Prostate gland (tissue), 2 donors: Measurements from ENCODE around the gene PARK7.

Source experiments
- POLR2A ChIP-seq: fragments of 450-650 bp; IDR thresholded peaks from one replicate; pipeline ENCODE4 v1.6.1; 2016; ENCODE audit warnings: antibody characterized with exemption, mild to moderate bottlenecking
- POLR2AphosphoS5 ChIP-seq: sonication (generic); formaldehyde crosslinking; IDR thresholded peaks from one replicate; pipeline ENCODE4 v1.6.1; 2017; ENCODE audit warnings: antibody characterized with exemption
- TF ChIP-seq, protein P1 (sequence below), 4 experiments: fragments of 200-600 bp in 2 of 4; fragments of 450-650 bp in 2 of 4; sonication (generic) in 2 of 4; IDR thresholded peaks; 1 replicate in 3 of 4; 2 replicates in 1 of 4; pipeline ENCODE4 v1.5.1; 2016 to 2019; ENCODE audit warnings: antibody characterized with exemption in 4 of 4, mild to moderate bottlenecking in 2 of 4, moderate library complexity in 2 of 4

- TF ChIP-seq, protein P1, sequence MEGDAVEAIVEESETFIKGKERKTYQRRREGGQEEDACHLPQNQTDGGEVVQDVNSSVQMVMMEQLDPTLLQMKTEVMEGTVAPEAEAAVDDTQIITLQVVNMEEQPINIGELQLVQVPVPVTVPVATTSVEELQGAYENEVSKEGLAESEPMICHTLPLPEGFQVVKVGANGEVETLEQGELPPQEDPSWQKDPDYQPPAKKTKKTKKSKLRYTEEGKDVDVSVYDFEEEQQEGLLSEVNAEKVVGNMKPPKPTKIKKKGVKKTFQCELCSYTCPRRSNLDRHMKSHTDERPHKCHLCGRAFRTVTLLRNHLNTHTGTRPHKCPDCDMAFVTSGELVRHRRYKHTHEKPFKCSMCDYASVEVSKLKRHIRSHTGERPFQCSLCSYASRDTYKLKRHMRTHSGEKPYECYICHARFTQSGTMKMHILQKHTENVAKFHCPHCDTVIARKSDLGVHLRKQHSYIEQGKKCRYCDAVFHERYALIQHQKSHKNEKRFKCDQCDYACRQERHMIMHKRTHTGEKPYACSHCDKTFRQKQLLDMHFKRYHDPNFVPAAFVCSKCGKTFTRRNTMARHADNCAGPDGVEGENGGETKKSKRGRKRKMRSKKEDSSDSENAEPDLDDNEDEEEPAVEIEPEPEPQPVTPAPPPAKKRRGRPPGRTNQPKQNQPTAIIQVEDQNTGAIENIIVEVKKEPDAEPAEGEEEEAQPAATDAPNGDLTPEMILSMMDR (IDR thresholded peaks at IDR 0.05): no peak
- no peak for TF ChIP-seq POLR2AphosphoS5
- no peak for TF ChIP-seq POLR2A
Observed at GRCh38 chr1:7970246-7970645, 8.7 kb downstream of the PARK7 start.
